GM18858 (cell line): ENCODE results near the gene SAMD14.

Source experiments
- ATAC-seq: cut with Tn5 transposase; IDR thresholded peaks from one replicate; pipeline ENCODE4 v1.9.1; 2021; ENCODE audit not compliant: unreplicated experiment

SAMD14 gene

DNA sequence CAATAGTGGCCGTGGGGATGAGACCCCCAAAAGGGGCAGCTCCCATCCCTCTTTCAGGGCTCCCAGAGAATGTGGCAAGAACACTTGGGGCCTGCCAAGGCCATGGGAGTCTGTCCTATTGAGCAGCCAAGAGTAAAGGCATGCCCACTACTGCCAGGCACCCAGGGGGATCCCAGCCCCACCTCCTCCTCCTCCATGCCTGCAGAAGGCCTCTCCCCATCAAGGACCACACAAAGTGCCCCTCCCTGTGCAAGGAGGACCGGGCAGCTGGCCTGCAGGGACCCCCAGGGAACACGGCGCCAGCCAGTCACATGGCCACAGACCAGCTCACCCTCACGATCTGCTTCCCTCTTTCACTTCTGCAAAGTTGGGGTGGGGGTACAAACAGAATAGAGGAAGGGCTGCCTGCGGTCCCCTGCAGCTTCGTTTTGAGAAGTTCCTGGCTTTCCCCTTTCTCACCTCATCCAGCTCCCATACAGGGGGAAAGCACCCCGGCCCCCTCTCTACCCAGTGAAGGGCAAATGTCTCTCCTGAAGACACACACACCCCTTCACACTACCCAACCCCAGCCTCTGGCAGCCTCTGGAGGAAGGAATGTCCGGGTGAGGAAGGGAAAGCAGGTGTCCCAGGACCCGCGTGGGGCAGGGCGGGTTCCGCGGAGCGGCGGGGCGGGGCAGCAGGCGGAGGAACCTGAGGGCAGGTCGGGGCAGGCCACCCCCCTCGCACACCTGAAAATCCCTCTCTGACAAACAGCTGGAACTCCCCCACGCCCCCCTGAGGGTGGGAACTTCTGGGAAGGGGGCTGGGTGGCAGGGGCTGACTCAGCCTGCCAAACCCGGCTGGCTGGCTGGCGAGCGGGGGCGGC is 18.5 kb upstream of the SAMD14 start:
- peak; percentile 45 for ATAC-seq

DNA sequence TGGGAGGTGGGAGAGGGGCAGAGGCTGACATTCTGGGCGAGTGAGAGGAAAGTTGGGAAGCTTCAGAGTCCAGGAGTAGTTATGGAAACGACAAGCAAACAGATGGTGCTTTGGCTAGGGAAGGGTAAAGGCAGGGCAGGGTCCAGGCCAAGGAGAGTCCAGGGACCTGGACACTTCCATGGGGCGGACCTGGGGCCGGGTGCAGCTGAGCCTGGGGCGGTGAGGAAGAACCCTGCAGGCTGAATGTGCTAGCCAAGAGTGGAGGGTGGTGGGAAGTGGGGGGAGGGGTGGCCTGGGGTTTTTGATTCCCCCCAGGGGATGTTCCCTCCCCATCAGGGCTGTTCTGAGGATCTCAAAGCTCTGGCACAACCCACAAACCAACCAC is 17.9 kb upstream of the SAMD14 start:
- ATAC-seq = no peak

DNA sequence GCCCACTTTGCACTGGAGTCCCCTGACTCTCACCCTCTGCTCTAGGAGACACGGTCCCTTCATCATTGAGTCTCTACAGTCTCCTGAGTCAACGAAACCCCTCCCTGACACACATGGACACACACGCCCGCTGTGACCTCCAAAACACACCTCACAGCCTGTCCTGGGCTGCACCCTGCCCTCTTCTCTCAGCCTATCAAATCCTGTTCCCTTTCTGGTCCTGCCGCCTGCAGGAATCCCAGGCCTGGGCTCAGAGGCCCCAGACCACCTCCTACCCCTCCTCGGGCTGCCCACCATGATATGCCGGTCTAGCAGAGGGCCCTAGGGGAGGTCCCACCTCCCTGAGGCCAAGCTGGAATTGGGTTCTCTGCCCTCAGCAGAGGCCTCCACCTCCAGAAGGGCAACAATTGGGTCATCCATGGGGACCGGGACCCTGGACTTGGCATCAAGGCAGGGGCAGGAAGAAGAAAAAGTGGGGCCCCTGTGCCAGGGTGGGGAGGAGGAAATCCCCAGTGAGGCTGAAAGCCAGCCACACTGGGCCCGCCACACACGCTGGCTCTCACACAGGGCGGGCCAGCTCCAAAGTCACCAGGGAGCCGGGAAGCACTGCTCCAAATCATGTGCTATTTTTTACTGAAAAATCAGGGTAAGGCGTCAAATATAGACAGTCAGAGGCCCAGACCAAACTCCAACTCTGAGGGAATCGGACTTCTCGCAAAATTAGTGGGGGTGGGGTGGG is 17.1 kb upstream of the SAMD14 start:
- no peak for ATAC-seq

DNA sequence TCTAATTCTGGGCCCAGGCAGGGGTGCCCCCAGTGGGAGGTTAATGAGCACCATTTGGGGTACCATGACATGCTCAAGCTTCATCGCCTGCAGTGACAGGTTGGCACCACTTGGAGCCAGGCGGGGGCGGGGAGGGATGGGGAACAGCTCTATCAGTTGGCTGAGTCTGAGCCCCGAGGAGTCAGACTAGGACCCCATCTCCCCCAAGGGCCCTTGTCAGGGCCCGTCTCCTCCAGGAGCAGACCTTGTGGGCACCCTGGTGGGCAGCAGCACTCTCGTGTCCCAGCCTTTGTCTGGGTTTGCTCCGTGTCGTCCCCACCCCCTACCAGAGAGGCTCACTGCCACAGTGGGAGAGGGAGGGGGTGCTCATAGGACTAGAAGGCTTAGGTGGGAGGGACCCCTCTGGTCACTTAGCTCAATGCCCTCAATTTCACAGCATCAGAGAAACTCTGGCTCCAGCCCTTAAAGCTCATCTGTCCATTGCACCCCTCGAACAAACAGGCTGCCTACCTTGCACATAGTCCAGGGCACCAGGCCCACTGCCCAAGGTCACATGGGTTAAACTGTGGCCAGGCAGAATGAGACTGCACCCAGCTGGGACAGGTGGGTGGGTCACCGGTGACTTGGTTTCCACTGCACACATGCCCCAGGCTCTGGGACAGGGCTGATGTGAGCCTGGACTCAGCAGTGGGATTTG is 16.4 kb upstream of the SAMD14 start:
- no peak for ATAC-seq

DNA sequence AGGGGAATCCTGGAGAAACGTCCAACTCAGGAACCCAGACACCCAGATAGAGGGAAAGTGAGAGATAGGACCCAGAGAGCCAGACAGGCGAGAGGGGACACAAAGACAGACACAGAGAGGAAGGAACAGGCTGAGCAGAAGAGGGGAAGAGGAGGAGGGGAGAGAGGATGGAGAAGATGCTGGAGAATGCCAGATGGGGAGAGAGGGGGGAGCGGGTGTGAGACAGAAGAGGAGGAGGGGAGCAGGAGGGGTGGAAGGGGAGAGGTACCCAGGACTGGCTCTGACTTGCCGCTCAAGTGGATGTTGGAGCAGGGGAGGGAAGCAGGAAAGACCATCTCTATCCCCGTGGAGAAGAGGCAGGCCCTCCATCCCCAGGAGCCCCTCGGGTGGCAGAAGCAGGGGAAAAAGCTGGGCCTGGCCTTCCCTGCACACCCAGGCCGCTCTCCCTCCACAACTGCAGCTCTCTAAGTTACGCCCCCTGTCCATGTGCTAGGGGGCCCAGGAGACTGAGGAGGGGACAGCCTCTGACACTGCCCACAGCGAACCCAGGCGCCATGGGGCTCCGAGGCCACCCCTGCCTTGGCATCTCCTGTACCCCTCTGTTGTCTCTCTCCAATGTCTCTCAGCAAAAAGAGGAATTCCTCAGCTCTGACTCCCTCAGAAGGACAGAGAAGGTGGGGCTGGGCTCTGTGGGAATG is 15.7 kb upstream of the SAMD14 start:
- ATAC-seq = no peak

DNA sequence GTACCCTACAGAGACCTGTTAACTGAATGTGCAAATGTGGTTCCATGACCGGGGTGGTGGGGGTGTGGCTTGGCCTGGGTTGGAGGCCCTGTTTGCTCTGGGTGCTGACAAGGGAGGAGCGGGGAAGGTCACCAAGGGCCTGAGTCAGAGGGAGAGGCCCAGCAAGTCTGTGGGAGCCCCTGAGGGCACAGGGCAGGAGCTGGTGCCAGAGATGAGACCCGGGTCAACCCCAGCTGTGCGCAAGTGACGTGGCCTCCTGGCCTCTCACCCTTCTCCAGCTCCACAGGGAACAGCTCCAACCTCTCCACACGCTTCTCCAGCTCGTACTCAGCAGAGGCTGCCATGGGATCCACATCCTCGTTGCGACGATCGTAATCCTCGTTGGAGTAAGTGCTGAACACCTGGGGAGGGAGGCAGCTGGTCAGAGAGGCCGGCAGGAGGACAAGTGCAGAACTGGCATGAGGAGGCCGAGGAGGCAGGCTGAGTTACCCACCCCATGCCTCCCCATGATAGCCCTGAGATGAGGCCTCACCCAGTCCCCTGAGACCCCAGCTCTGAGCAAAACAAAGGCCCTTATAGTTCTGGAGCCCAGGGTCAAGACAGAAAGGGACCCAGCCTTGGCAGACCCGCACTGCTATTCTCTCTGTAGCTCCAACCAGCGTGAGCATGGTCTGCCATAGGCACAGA is 15.0 kb upstream of the SAMD14 start:
- ATAC-seq = no peak

DNA sequence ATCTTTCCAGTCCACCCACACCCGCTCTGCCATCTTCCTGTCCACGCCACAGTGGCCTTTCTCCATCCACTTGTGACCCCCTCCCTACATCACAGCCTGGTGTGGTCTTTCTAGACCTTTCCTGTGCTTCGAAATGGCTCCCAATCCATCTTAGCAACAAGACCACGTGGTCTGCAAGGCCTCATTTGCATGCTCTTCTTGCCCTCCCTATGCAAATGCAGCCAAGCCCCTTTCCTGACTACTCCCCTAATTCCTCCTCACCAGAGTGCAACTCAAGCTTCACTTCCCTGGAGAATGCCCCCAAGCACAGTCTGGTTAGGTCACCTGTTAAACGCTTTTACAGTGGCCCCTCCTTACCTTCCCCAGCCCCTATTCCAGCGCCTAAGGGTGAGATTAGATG is 14.4 kb upstream of the SAMD14 start:
- ATAC-seq = no peak

DNA sequence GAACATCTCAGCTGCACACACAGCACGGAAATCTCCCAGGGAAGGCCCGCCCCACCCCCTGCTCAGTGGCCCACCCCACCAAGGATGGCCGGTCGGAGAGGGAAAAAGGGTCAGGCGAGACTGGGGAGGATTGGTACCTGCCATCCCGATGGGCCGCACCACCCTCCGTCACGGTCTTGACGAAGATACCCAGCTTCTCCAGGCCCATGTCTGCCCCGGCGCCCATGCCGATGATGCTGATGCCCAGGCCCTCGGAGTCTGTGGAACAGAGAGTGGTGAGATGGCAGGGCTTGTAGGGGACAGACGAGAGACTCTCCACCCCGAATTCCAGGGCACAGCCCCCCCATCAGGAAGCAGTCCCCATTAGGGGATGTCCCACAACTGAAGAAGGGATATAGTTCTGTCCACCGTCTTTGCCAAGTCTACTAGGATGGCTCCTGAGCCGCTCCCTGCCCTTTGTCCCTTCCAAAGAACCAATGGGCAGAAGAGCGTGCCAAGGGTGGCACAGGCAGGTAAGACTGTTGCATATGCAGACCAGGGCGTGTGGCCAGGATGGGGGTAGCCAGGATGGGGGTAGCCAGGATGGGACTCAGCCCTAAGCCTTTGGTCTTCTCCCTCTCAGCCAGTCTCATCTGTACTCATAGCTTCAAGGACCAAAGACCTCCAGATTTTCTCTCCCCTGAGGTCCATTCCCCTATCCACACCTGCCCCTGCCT is 13.7 kb upstream of the SAMD14 start:
- no peak for ATAC-seq

DNA sequence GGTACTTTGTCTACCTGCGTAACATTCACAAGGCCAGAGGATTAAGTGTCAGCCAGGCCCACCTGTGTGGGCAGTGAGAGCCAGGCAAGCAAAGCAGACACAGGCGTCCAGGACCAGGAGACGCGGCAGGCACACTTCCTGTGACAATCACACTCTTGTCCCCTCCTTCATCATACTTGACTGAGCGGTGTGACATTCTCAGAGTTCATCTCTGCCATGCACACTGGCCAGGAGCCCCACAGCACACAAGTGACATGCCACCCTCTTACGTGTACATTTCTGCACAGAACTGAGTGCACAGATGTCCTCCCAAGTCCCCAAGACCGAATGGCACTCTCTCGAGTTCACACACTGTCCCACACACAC is 11.8 kb upstream of the SAMD14 start:
- no peak for ATAC-seq

DNA sequence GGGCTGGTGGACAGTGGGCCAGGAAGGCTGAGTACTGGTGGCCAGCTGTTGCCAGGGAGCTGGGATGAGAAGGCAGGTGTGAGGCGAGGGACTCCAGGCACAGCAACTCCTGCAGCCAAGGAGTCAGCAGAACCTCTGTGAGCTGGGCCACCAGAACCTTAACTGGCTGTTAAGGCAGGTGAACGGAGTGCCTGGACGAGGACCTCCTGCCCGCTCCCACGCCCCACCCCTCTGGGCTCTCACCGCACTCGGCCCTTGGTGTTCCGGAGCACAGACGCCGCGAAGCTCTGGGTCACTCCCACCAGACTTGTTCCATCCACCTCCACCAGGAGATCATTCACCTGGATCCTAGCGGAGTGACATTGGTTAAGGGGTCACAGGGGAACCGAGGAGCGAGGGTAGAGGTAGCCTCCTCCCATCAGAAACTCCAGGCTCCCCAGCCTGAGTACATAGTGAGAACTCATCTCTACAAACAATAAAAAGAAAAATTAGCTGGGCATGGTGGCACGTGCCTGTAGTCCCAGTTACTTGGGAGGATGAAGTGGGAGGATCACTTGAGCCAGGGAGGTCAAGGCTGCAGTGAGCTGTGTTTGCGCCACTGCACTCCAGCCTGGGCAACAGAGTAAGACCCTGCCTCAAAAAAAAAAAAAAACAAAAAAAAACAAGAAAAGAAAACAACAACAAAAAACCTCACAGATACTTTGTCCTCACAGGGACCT is 11.2 kb upstream of the SAMD14 start:
- ATAC-seq = no peak

DNA sequence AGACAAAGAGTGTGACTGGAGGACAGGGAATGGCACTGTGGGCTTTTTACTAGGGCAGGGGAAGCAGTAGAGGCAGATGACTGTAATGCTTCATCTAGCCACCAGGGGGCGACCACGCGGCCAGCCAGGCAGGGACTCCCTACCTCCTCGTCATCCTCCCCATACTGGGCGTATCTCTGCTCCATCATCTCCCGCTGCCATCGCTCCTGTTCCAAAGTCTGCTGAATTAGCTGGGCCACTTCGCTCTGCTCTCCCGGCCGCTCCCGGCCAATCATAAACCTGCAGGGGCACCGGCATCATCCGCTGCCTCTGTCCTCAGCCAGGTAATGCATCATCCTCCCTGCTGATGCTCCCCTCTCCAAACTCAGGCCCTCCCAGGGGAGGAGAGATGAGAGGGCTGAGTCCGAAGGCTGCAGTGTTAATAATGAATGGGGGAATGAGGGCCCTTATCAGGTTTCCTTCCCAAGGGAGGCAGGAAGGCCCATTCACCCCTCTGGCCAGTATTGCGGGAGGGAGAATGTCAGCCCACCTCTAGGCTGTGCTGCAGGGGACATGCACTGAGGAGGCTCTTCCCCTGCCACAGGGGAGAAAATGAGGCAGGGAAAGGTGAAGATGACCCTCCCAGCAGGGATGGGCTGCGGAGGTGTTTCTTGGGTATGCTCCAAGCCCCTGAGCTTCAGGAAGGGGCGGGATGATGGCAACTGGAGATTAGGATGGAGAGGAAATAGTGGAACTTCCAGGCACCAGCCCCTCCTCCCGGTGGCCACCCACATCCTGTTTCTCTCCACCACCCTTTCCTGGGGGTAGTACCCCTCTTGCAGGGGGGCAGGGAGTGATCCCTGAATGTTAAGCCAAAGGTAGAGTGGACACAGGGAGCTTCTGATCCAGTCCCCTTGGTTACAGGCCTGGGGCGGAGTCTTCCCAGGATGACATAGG is 10.3 kb upstream of the SAMD14 start:
- peak; percentile 51 for ATAC-seq

DNA sequence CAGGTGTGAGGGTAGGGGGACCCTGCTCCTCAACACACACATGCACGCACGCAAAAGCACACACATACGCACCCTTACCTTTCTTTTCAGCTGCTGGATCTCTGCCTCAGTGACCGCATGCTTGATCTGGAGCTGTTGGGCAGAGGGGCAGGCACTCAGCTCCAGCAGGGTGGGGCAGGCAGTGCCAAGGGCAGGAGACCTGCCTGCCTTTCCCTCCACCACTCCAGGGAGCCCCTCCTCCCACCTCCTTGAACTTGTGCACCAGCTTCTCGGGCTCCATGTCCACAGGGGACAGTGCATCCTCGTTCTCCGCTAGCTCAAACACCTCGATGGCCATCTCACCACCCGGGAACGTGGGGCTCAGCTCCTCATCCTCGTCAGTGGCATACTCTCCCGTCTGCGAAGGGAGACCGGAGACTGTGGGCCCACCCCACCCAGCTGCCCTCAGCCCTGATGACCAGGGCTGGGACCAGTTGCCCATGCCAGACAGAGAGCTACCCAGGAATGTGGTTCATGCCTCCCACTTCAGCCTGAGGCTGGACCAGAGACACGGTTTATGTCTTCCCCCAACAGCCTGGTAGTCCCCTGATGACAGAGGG is 9.3 kb upstream of the SAMD14 start:
- no peak for ATAC-seq

DNA sequence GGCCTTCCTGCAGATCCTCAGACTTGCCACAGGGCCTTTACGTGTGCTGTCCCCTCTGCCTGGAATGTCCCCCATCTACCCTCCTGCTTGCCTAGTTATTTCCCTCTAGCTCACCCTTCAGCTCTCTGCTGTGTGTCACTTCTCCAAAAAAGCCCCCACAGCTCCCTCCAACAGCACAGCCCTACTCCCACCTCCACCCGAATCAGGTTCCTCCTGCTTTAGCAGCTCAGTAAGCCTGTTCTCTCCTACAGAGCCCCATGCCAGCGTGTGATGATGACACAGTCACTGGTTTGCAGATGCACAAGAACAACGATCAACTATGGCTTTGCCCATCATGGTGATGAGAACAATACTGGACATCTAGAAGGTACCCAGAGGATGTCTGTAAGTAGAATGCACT is 7.1 kb upstream of the SAMD14 start:
- ATAC-seq = no peak

DNA sequence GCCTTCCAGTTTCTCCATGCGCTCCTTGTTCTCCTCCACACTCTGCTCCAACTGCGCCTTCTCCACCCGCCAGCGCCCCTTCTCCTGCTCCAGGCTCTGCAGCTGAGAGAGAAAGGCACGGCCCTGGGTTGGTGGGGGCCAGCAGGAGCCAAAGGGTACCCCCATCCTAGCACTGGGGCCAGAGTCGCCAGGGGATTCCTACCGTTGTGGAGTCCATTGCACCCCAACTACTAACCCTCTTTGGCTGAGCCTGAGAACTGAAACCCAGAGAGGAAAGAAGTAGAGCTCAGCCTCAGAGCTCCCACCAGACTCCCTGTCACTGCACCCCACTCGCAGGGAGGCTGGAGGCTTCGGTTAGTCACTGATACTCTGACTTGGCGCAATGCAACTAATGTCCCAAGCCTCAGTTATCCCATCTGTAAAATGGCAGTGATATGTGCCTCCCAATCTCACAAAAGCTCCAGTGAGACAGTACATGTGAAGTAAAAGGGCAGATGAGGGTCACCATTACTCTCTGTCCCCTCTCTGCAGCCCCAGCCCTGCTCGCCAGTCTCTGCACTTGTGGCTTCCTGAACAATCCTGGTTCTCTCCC is 6.2 kb upstream of the SAMD14 start:
- ATAC-seq = no peak

DNA sequence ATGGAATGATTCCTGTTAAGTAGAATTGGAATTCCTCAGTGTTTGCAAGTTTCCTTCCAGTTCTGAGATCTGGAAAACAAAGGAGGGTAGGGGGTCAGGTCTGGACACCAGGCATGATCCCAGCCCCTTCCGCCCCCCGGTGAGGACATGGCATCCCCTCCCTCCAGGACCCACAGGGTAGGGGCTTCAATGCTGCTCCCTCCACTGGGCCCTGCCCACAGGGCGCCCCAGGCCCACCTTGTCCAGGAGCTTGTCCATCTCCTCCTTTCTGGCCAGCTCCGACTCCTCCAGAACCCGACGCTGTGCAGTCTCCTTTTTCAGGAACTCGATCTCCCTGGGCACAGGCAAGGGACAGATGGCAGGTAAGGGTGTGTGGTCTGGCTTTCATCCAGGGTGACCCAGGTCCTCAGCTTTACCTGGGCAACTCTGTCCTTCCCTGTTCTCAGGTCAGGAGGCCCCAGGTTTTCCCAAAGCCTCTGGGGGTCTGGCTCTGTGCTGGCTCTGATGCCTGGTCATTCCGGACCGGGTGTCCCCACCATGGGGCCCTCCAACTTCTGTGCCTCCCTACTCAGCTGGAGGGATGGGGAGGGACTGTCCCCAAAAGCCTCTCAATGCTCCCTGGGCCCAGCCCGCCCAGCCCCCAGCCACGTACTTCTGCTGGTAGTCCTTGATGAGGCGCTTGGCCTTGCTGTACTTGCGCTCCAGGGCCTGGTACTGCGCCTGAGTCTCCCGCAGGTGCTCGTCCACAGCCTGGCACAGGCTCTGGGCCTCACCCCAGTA is 5.5 kb upstream of the SAMD14 start:
- ATAC-seq = no peak

DNA sequence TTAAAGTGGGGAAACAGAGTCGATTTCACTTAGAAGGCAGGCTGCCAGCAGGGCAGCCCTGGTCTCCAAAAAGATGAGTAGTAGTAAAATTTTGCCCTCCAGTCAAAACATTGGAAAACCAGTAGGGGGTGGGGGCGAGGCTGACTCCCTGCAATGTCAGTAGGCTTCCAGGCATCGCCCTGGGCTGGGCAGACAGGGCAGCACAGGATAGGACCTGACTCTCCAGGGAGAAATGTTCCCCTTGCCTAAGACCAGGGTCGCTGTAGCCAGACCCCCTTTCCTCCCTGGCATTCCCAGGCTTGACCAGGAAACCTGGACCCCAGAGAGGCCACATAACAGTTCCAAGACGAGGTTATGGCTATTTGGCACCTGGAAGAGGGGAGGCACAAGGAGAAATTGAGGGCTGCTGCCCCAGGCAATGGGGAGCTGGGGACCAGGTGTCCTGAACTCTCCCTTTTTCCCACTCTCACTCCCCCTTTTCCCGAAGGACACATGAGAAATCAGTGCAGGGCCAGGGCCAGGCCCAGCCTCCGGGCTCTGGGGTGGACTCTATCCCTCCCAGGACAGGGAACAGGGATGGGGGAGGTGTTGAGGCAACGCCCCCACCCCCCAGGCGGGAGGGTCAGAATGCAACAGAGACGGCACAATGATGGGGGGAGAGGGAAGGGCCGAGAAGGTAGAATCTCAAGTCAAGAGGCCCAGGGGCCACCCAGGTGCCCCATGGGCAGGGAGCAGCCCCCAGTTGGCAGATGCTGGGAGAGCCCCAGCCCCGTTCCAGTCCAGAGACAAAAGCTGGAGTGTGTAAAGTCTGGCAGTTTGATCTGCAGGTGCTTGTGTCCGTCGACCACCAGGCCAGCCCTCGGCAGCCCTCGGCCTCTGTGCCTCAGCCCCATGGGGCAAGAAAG is 4.5 kb upstream of the SAMD14 start:
- no peak for ATAC-seq
